Cardiac muscle cell (in vitro differentiated cells and primary cell): Measurements from ENCODE around the gene VWA5B1. TPM values are rescaled to one million over a fixed set of nuclear protein-coding genes. Genes with fewer than 3 reads are reported as not detected.

Experiments used
- DNase-seq, 2 donors: peaks; one replicate each; pipeline versions ENCODE4 v3.0.0 to v3.0.0-alpha.2; 2010 to 2017; ENCODE audit warnings: low read depth in 1 of 2, low spot score in 1 of 2
- H3K27ac ChIP-seq: fragments of 200-600 bp; sonication (generic); 2 replicates; pipeline ENCODE4 v1.5.1; 2016
- H3K27me3 ChIP-seq: fragments of 200-600 bp; sonication (generic); 2 replicates; pipeline ENCODE4 v1.6.0; 2016; ENCODE audit warnings: control low read depth
- H3K36me3 ChIP-seq: fragments of 200-600 bp; sonication (generic); 2 replicates; pipeline ENCODE4 v1.5.1; 2016; ENCODE audit warnings: control low read depth
- H3K4me1 ChIP-seq: fragments of 200-600 bp; sonication (generic); 2 replicates; pipeline ENCODE4 v1.8.1; 2017; ENCODE audit warnings: low read depth, mild to moderate bottlenecking, mixed run types
- H3K4me3 ChIP-seq: fragments of 200-600 bp; sonication (generic); 2 replicates; pipeline ENCODE4 v1.5.1; 2016; ENCODE audit warnings: mild to moderate bottlenecking
- H3K9me3 ChIP-seq: fragments of 200-600 bp; sonication (generic); 2 replicates; pipeline ENCODE4 v1.5.1; 2017; ENCODE audit warnings: low read depth, mild to moderate bottlenecking, control low read depth
- polyA plus RNA-seq: library from polyadenylated mRNA; unstranded; fragments of >200 nt; fragmentation: Nextera tagmentation; extraction: Ambion mirVana; gene quantifications from 2 replicates; pipeline ENCODE4 v1.2.1, GENCODE V29; 2016
- total RNA-seq: library from RNA; depleted of rRNA; stranded (reverse); fragments of >200 nt; gene quantifications from 2 replicates; pipeline ENCODE4 v1.2.3, GENCODE V29; 2016
- TF ChIP-seq, protein P1 (sequence below): IDR thresholded peaks from 2 replicates; pipeline ENCODE4 v1.5.1; 2012; ENCODE audit warnings: low read depth, mild to moderate bottlenecking, low read length

The VWA5B1 gene
- total and polyA plus RNA-seq, 2 experiments from 2014 or later: 0.27 to 0.37 TPM

GRCh38 chr1:20359451-20360330 lies 69.0 kb downstream of the VWA5B1 start:
- H3K36me3 ChIP-seq: no peaks in the 10 kb centered on the region
- no peak overlapping the region for H3K27ac ChIP-seq
- H3K9me3 ChIP-seq: no peaks in the 10 kb centered on the region
- TF ChIP-seq, protein P1, sequence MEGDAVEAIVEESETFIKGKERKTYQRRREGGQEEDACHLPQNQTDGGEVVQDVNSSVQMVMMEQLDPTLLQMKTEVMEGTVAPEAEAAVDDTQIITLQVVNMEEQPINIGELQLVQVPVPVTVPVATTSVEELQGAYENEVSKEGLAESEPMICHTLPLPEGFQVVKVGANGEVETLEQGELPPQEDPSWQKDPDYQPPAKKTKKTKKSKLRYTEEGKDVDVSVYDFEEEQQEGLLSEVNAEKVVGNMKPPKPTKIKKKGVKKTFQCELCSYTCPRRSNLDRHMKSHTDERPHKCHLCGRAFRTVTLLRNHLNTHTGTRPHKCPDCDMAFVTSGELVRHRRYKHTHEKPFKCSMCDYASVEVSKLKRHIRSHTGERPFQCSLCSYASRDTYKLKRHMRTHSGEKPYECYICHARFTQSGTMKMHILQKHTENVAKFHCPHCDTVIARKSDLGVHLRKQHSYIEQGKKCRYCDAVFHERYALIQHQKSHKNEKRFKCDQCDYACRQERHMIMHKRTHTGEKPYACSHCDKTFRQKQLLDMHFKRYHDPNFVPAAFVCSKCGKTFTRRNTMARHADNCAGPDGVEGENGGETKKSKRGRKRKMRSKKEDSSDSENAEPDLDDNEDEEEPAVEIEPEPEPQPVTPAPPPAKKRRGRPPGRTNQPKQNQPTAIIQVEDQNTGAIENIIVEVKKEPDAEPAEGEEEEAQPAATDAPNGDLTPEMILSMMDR: no peak
- peaks cover 49% of the 10 kb centered on the region for H3K27me3 ChIP-seq
- DNase-seq: no peak
- H3K4me1 ChIP-seq: peaks cover 11% of the 10 kb centered on the region
- no peak overlapping the region for H3K4me3 ChIP-seq

DNA sequence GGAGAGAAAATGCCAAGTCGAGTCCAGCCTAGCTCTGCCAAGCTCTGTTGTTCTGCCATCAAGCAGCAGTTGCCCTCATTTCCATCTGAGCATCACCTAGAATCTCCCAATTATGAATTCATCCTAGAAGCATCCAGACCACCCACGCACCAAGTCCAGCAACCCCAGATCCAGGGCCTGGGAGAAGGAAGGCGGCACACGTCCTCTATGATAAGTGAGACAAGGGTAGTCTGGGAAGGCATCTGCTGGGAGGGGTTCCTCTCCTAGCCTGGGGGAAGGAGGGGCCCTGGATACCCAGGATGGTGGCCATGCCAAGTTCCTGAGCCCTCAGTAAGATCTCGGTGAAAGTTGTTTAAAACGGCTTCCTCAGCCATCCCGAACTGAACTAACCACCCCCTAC lies 70.7 kb downstream of the VWA5B1 start:
- Histone ChIP-seq H3K36me3 (no peaks in the 10 kb centered on the region), H3K9me3 (no peaks in the 10 kb centered on the region), H3K27me3 (peaks cover 64% of the 10 kb centered on the region), H3K4me3 (no peak overlapping the region), H3K4me1 (peaks cover 11% of the 10 kb centered on the region), H3K27ac (no peak overlapping the region)
- DNase-seq: peak in 1 of 2 donors; percentile 29
- TF ChIP-seq, protein P1: no peak

DNA sequence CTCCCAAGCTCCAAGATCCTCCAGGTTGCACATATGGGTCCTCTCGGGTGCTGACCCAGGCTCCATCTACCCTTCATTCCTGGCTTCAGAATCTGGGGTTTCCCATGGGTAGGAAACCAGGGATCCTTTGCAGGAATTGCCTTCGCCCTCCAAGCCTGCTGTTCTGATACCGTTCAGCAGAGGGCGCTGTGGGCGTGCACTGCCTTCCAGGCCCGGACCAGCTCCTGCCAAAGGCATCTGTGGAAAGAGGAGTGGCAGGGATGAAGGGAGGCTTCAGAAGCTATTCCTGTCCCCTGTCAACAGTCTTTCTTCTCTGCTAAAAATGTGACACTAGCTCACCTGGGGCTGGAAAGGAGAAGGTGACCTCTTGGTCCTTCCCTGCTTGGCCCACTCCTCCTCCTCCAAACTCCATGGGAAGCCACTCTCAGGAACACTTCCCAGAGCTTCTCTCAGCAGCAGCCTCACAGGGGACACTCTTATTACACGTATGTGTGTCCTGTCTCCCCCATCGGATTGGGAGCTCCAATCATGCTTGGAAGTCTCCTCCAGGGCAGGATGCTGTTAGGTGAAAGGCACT lies 71.2 kb downstream of the VWA5B1 start:
- Histone ChIP-seq H3K27me3 (peaks cover 69% of the 10 kb centered on the region), H3K9me3 (no peaks in the 10 kb centered on the region), H3K4me3 (no peak overlapping the region), H3K4me1 (peaks cover 11% of the 10 kb centered on the region), H3K36me3 (no peaks in the 10 kb centered on the region), H3K27ac (no peak overlapping the region)
- TF ChIP-seq, protein P1: peak; percentile 87
- peak; percentile 58 to 64 for DNase-seq

DNA sequence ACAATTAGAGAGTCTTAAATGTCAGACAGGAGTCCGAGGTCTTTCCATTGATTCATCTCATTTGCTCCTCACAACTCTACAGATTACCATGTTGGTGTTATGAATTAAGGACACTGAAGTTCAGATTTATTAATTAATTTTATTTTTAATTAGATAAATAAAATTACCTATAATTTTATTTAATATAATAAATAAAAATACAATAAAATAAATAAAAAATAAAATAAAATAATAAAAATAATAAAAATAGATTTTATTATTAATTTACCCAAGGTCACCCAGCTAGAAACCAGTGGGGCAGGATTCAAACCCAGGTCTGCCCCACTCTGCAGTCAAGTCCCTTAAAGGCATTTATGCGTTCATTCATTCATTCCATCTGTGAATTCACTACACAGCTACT lies 72.2 kb downstream of the VWA5B1 start:
- Histone ChIP-seq H3K4me3 (no peak overlapping the region), H3K36me3 (no peaks in the 10 kb centered on the region), H3K4me1 (peaks cover 11% of the 10 kb centered on the region), H3K9me3 (no peaks in the 10 kb centered on the region), H3K27ac (no peak overlapping the region), H3K27me3 (peaks cover 79% of the 10 kb centered on the region)
- TF ChIP-seq, protein P1: no peak
- DNase-seq: no peak

GRCh38 chr1:20365421-20366055 lies 74.9 kb downstream of the VWA5B1 start:
- peak overlapping the region; percentile 16 for H3K4me3 ChIP-seq
- peaks cover 97% of the 10 kb centered on the region for H3K27me3 ChIP-seq
- no peaks in the 10 kb centered on the region for H3K36me3 ChIP-seq
- DNase-seq: no peak
- H3K4me1 ChIP-seq: no peaks in the 10 kb centered on the region
- TF ChIP-seq, protein P1: no peak
- H3K27ac ChIP-seq: no peak overlapping the region
- H3K9me3 ChIP-seq: no peaks in the 10 kb centered on the region
